ENCODE results near the gene KRT9.
"Not testable (repeated sequence)": the region's sequence is repeated elsewhere in the genome, so short reads cannot be mapped to it uniquely, and the experiment has no call there.

KRT9 gene

GRCh38 chr17:41614098-41614497 is 42.2 kb upstream of the KRT9 start:
- H3K27me3 ChIP-seq (ENCODE audit: control insufficient read depth, insufficient read depth, low read length): peaks cover 19% of the 10 kb centered on the region
- no peaks in the 10 kb centered on the region for H3K36me3 ChIP-seq (ENCODE audit: control insufficient read depth, insufficient read depth, low read length)
- H3K9me3 ChIP-seq (ENCODE audit: control insufficient read depth, low read length): no peaks in the 10 kb centered on the region
- no peak overlapping the region for H3K4me3 ChIP-seq (ENCODE audit: low read length)
- H3K9ac ChIP-seq (ENCODE audit: low read length): no peak overlapping the region
- no peaks in the 10 kb centered on the region for H3K4me1 ChIP-seq (ENCODE audit: control insufficient read depth, insufficient read depth, low read length)

- H3K9ac ChIP-seq (ENCODE audit: low read length): no peak overlapping the region
- H3K4me3 ChIP-seq (ENCODE audit: low read length): no peak overlapping the region
- H3K36me3 ChIP-seq (ENCODE audit: control insufficient read depth, insufficient read depth, low read length): no peaks in the 10 kb centered on the region
- no peaks in the 10 kb centered on the region for H3K4me1 ChIP-seq (ENCODE audit: control insufficient read depth, insufficient read depth, low read length)
- peaks cover 19% of the 10 kb centered on the region for H3K27me3 ChIP-seq (ENCODE audit: control insufficient read depth, insufficient read depth, low read length)
- H3K9me3 ChIP-seq (ENCODE audit: control insufficient read depth, low read length): no peaks in the 10 kb centered on the region
These were observed 41.6 kb upstream of the KRT9 start for GRCh38 chr17:41613277-41614082.

GRCh38 chr17:41612376-41613160 is 40.7 kb upstream of the KRT9 start, which contains the start of gene KRT16:
KRT16 (minus strand) TSS chr17:41612767; CDS start chr17:41612688, 79 bp downstream.
- peaks cover 17% of the 10 kb centered on the region for H3K27me3 ChIP-seq (ENCODE audit: control insufficient read depth, insufficient read depth, low read length)

GRCh38 chr17:41610965-41611640 is 39.2 kb upstream of the KRT9 start:
- Histone ChIP-seq H3K4me1 (ENCODE audit: control insufficient read depth, insufficient read depth, low read length) (no peaks in the 10 kb centered on the region), H3K36me3 (ENCODE audit: control insufficient read depth, insufficient read depth, low read length) (no peaks in the 10 kb centered on the region), H3K4me3 (ENCODE audit: low read length) (no peak overlapping the region), H3K27me3 (ENCODE audit: control insufficient read depth, insufficient read depth, low read length) (peaks cover 12% of the 10 kb centered on the region), H3K9me3 (ENCODE audit: control insufficient read depth, low read length) (no peaks in the 10 kb centered on the region), H3K9ac (ENCODE audit: low read length) (no peak overlapping the region)

More at GRCh38 chr17:41612376-41613160, 40.7 kb upstream of the KRT9 start, which contains the start of gene KRT16:
- not testable (repeated sequence) for H3K4me1 ChIP-seq (ENCODE audit: control insufficient read depth, insufficient read depth, low read length); H3K9me3 ChIP-seq (ENCODE audit: control insufficient read depth, low read length); H3K4me3 ChIP-seq (ENCODE audit: low read length); H3K9ac ChIP-seq (ENCODE audit: low read length); H3K36me3 ChIP-seq (ENCODE audit: control insufficient read depth, insufficient read depth, low read length)

- peaks cover 12% of the 10 kb centered on the region for H3K27me3 ChIP-seq (ENCODE audit: control insufficient read depth, insufficient read depth, low read length)
- H3K9me3 ChIP-seq (ENCODE audit: control insufficient read depth, low read length); H3K9ac ChIP-seq (ENCODE audit: low read length); H3K4me1 ChIP-seq (ENCODE audit: control insufficient read depth, insufficient read depth, low read length); H3K36me3 ChIP-seq (ENCODE audit: control insufficient read depth, insufficient read depth, low read length); H3K4me3 ChIP-seq (ENCODE audit: low read length): not testable (repeated sequence)
These were observed 38.2 kb upstream of the KRT9 start for GRCh38 chr17:41610061-41610517.

GRCh38 chr17:41606930-41607329 is 35.1 kb upstream of the KRT9 start:
- peaks cover 12% of the 10 kb centered on the region for H3K27me3 ChIP-seq (ENCODE audit: control insufficient read depth, insufficient read depth, low read length)
- not testable (repeated sequence) for H3K4me3 ChIP-seq (ENCODE audit: low read length); H3K4me1 ChIP-seq (ENCODE audit: control insufficient read depth, insufficient read depth, low read length); H3K9me3 ChIP-seq (ENCODE audit: control insufficient read depth, low read length); H3K9ac ChIP-seq (ENCODE audit: low read length); H3K36me3 ChIP-seq (ENCODE audit: control insufficient read depth, insufficient read depth, low read length)

GRCh38 chr17:41602524-41602923 is 30.7 kb upstream of the KRT9 start:
- no peaks in the 10 kb centered on the region for H3K27me3 ChIP-seq (ENCODE audit: control insufficient read depth, insufficient read depth, low read length)

GRCh38 chr17:41600318-41600717 is 28.5 kb upstream of the KRT9 start:
- Histone ChIP-seq H3K4me3 (ENCODE audit: low read length) (no peak overlapping the region), H3K36me3 (ENCODE audit: control insufficient read depth, insufficient read depth, low read length) (no peaks in the 10 kb centered on the region), H3K9me3 (ENCODE audit: control insufficient read depth, low read length) (no peaks in the 10 kb centered on the region), H3K9ac (ENCODE audit: low read length) (no peak overlapping the region), H3K4me1 (ENCODE audit: control insufficient read depth, insufficient read depth, low read length) (no peaks in the 10 kb centered on the region), H3K27me3 (ENCODE audit: control insufficient read depth, insufficient read depth, low read length) (no peaks in the 10 kb centered on the region)

More at GRCh38 chr17:41602524-41602923, 30.7 kb upstream of the KRT9 start:
- Histone ChIP-seq H3K36me3 (ENCODE audit: control insufficient read depth, insufficient read depth, low read length) (no peaks in the 10 kb centered on the region), H3K4me3 (ENCODE audit: low read length) (no peak overlapping the region), H3K9me3 (ENCODE audit: control insufficient read depth, low read length) (no peaks in the 10 kb centered on the region), H3K9ac (ENCODE audit: low read length) (no peak overlapping the region), H3K4me1 (ENCODE audit: control insufficient read depth, insufficient read depth, low read length) (no peaks in the 10 kb centered on the region)

GRCh38 chr17:41599680-41600079 is 27.8 kb upstream of the KRT9 start:
- Histone ChIP-seq H3K27me3 (ENCODE audit: control insufficient read depth, insufficient read depth, low read length) (peaks cover 4% of the 10 kb centered on the region), H3K9me3 (ENCODE audit: control insufficient read depth, low read length) (no peaks in the 10 kb centered on the region), H3K9ac (ENCODE audit: low read length) (no peak overlapping the region), H3K36me3 (ENCODE audit: control insufficient read depth, insufficient read depth, low read length) (no peaks in the 10 kb centered on the region), H3K4me1 (ENCODE audit: control insufficient read depth, insufficient read depth, low read length) (no peaks in the 10 kb centered on the region), H3K4me3 (ENCODE audit: low read length) (no peak overlapping the region)

GRCh38 chr17:41595585-41595984 is 23.7 kb upstream of the KRT9 start:
- Histone ChIP-seq H3K27me3 (ENCODE audit: control insufficient read depth, insufficient read depth, low read length) (peaks cover 8% of the 10 kb centered on the region), H3K4me1 (ENCODE audit: control insufficient read depth, insufficient read depth, low read length) (no peaks in the 10 kb centered on the region)

GRCh38 chr17:41594363-41594915 is 22.6 kb upstream of the KRT9 start:
- no peak overlapping the region for H3K9ac ChIP-seq (ENCODE audit: low read length)
- no peak overlapping the region for H3K4me3 ChIP-seq (ENCODE audit: low read length)
- peaks cover 8% of the 10 kb centered on the region for H3K27me3 ChIP-seq (ENCODE audit: control insufficient read depth, insufficient read depth, low read length)
- H3K36me3 ChIP-seq (ENCODE audit: control insufficient read depth, insufficient read depth, low read length): no peaks in the 10 kb centered on the region
- no peaks in the 10 kb centered on the region for H3K9me3 ChIP-seq (ENCODE audit: control insufficient read depth, low read length)
- no peaks in the 10 kb centered on the region for H3K4me1 ChIP-seq (ENCODE audit: control insufficient read depth, insufficient read depth, low read length)

More at GRCh38 chr17:41595585-41595984, 23.7 kb upstream of the KRT9 start:
- H3K4me3 ChIP-seq (ENCODE audit: low read length): no peak overlapping the region
- H3K9ac ChIP-seq (ENCODE audit: low read length): no peak overlapping the region
- no peaks in the 10 kb centered on the region for H3K36me3 ChIP-seq (ENCODE audit: control insufficient read depth, insufficient read depth, low read length)
- H3K9me3 ChIP-seq (ENCODE audit: control insufficient read depth, low read length): no peaks in the 10 kb centered on the region
